Fibroblast of gingiva (primary cell): ENCODE measurements around the gene GFRA1.

Source experiments
- DNase-seq: peaks from one replicate; pipeline ENCODE4 v3.0.0-alpha.2; 2011; ENCODE audit warnings: low read depth

Gene GFRA1

DNA sequence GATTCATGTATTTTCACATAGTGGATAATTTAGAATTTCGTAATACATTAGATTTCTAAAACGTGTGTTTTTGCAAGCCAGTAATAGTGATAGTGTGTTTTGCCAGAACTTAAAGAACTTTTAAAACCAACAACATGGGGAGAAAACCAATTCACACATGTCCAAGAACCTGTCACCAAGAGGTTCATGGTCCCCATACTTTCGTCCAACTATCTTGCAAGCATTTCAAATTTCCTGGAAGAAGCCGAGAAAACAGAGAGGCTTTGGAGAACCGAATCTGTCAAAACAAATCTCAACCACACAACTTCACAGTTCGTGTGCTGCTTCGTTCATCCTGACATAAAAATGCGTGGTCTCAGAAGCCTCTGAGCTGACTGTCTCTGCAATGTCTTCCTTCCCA lies 31.9 kb downstream of the GFRA1 start:
- DNase-seq: no peak

DNA sequence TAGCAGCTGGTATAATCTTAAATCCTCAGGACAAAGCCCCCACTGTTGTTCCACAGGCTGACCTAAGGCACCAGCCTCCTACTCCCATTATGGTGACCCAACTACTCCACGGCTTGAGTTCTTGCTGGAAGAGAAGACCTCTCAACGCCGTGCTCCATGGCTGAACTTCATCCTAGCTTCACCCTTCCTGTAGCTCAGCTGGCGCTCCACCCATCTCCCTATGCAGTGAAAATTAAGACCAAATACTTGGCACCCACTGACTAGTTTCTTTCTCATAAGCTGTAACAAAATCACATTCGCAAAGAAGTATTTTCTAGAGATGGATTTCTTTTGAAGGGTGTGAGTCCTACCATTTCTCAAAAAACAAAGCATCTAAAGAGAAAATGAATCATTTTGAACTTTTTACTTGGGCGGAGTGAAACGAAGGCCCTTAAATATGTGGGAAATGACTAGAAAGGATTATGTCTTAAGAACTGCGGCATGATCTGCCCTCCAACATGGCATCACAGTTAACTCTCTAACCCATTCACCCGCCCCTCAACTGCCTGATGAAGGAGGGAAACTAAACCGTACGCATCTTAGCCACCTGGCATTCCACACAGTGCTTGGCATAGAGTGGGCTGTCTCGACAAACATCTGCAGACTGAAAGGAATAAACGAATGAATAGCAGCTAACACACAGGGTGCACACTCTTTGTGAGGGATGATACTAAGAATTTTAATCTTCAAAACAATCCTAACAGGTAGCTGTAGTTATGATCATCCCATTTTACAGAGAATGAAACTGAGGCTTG lies 32.7 kb downstream of the GFRA1 start:
- DNase-seq: no peak

DNA sequence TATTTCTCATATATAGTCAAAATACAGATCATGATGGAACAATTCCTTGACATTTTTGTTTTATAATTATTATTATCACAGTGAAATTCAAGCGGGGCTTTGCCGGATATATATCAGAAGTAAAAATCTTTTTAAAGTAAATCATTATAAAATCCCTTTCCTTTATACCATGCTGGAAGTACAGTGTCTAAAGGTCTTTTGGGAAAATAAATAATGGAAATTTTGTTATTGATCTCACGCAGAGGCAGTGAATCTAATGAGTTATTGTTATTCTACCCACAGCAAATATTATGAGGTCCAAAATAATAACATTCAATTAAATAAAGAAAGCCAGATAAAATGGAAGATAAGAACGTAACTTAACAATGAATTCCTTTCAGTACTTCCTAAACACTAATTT lies 33.8 kb downstream of the GFRA1 start:
- DNase-seq: no peak

DNA sequence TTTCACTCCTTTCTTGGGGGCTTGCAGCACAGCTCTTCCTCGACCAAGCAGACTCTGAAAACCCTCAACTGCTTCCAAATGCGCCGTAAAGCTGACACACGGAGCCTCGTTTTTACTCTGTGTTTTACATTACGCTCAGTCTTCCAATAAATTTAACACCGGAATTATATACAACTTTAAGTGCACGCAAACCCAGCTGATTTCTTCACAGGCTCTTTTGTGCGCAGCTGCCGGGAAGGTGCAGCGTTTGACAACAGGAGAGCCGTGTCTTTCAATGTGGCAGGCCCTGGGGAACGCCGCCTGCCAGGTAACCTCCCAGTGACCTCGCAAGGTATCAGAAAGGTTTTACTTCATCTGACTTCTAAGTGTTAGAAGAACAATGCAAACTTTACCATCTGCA lies 35.0 kb downstream of the GFRA1 start:
- no peak for DNase-seq

DNA sequence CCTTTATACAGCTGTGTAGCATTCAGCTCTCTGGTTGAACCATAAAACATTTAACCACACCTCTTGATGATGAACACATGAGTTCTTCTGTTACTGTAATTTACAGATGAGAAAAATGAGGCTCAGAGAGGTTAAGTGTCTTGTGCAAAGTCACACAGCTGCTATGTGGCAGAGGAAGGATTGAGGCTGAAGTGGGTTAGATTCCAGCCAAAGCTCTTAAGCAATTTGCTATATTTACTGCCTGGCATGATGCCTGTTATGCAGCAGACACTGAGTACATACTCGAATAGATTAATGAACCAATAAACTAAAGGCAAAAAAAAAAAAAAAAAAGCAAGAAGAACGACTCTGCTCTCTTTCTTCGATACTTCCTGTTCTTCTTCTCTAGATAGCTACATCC lies 35.7 kb downstream of the GFRA1 start:
- DNase-seq: no peak

DNA sequence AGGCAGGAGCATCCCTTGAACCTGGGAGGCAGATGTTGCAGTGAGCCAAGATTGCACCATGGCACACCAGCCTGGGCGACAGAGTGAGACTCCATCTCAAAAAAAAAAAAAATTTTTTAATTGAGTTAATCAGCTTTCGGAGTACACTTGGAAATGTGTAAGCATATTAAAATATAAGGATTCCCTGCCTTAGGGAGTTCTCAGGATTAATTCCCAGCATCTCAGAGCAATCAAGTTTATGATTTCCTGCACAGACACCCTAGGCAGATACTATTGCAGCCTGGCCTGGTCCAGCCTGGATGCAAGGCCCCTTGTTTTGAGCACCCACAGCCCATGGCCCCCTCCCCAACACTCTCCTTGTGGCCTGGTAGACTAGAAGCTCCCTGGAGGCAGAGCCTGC lies 39.8 kb downstream of the GFRA1 start:
- DNase-seq: no peak

DNA sequence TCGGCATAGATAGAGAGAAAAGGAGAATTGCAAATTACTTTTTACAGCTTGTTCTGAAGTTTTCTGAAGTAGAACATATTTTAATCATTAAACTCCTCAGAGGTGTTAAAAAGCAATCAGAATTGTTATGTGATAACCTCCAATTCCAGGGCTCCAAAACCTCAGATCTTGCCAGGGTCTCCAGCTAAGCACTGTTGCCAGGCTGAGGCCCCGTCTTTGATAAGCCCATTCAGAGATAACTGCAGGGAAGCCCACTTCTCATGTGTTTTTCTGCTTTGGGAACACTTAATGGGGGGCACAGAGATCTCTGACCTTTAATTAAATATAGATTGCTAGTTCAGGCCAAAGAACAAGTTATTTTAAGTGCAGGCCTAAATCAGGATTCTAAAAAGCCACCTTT lies 40.4 kb downstream of the GFRA1 start:
- no peak for DNase-seq

DNA sequence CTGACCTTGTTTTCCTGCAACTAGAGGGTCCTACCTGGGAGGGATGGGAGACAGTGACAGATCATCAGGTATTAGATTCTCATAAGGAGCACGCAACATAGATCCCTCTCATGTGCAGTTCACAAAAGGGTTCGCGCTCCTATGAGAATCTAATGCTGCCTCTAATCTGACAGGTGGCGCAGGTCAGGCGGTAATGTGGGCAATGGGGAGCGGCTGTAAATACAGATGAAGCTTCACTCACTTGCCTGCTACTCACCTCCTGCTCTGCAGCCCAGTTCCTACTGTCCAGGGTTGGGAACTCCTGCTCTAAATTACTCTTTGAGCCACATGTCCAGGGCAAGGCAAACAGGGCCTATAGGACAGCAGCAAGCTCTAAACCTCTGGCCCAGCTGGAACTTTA lies 46.2 kb downstream of the GFRA1 start:
- DNase-seq: no peak

DNA sequence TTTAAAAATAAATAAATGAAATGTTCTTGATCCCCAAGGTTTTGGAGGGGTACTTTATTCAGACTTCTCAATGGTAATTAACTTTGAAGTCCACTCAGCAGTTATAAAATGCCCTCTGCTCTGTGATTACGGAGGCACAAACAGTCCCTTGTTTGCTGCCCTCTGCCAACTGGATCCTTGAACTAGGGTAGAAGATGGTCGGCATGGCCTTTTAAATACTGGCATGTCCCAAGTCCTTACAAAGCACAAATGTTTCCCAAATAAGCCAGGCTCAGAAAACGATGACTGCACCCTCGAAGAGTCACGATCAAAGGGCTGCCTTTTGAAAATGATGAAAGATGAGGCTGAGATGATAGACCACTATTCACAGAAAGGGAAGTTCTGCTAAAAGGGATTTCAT lies 47.0 kb downstream of the GFRA1 start:
- DNase-seq: no peak

DNA sequence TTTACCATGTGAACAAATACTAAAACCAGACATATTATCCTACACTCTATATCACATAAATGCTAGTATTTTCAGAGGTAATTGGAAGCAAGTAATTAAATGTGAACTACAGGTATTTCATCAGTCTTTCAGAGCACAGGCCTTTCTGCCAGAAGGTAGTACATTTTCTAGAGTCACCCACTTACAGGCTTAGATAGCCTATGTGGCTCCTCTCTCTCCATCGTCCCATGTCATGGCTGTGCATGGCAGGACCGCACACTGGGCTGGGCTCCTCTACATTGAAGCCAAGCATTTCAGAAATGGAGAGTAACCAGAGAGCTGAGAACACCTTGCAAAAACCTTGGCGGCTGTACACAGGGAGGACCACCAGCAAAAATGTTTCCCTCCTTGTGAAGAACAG lies 49.7 kb downstream of the GFRA1 start:
- no peak for DNase-seq

DNA sequence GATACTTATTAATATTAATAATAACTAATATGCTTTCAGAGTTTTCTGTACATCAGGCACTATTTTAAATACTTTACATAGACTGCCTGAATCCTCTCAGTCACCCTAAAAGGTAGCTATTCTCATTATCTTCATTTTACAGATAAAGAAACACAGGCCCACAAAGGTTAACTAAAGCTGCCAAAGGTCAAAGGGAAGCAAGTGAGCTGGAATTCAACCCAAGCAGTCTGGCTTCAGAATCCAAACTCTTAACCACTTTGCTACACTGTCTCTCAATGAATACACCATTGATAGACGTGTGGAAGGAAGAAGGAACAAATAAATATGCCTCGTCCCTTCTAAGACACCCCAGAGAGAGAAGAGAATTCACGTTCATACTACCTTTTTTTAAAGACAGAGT lies 52.0 kb downstream of the GFRA1 start:
- DNase-seq: no peak

DNA sequence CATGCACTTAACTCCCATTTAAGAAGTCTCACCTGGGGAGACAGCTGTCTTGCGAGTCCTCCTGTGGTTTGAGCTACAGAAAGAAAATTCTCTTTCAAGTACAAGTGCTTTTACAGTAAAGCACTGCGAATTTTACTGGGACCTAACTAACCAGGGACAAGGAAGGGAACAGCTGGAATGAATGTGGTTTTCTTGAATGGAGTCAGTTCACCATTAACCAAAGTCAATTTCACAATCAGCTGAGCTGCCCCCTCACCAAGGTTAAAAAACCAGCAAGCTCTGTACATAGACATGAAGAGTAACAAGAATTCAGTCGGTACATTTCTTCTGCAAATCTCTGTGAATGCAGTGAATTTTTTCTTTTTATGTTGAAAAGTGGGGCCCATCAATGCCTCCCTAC lies 56.3 kb downstream of the GFRA1 start:
- DNase-seq: no peak

DNA sequence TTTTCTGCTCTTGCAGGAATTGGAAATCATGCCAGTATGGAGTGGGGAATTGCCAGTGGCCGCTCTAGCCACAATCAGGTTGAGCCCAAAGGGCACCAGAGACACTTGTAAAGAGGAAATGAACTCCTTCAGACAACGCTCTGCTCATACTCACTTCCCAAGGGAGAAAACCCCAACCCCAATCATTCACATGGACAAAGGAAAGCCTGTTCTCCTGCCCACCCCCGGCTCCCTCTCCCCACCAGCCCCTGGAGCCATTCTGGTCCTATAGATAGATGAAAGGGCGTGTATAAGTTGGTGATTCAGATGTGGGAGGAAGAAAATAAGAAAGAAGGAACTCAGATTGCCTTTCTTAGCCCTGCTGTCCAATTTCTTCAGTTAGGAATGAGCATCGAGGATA lies 57.4 kb downstream of the GFRA1 start:
- DNase-seq: no peak

DNA sequence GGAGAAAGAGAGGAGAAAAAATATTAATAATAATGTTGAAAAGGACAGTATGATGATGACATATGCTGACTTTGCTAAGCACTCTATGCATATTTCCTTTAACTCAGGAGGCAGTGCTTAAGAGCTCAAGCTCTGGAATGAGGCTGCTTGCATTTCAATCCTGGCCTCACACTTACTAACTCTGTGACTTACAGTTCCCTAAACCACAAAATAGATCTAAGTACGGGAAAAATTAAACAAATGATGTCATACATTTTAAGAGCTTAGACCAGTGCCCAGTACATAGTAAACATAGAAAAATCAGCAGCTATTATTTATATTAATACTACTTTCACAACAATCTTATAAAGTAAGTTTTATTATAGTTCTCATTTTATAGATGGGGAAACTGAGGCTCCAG lies 61.3 kb downstream of the GFRA1 start:
- DNase-seq: peak; percentile 6

DNA sequence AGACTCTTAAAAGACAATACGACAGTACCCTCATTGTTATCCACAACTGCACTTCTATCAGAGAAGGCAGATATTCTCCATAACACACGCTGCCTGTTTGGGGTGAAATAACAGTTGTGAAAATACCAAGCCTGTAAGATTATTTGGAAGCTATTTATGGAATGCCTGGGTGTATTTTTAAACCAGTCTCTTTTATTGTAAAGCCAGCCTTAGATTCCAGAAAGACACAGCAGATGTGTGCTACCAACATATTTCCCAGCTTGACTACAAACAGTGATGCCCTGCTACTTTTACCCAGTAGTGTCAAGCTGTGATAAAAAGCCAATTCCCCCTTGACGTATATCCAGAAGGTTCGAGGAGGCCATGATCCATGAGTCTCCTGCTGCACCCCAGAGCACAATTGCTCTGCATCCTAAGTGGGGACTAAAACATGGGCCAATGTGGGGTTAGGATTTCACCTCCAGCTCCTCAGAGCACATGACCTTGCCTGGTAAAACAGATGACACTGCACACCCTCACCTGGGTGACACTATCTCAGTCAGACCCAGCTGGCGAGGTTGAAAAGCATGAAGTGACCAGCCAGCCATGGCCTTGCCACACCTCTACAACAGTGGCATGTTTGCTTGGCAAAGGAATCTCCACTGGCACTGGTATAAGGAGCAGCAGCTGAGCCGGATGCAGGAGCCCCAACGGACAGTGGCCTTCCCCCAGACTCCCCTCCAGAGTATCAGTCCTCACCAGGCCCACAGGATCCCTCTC lies 62.2 kb downstream of the GFRA1 start:
- DNase-seq: no peak

DNA sequence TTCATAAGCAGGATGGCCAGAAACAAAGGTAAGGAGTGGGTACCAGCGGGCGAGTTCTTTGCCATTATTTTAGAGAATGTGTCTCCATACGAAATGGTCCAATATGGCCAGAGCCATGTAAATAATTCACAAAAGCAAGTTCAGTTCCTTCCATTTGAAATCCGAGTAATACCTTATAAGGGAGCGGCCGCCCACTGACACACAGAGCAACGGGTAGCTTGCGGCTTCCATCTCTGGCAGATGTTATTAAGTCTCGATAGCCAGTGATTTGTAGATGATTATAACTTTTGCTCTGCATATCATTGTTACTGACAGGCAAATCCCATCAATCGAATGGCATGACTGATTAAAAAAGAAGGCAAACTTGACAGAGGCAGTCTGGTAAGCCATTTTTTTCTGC lies 63.2 kb downstream of the GFRA1 start:
- DNase-seq: no peak

DNA sequence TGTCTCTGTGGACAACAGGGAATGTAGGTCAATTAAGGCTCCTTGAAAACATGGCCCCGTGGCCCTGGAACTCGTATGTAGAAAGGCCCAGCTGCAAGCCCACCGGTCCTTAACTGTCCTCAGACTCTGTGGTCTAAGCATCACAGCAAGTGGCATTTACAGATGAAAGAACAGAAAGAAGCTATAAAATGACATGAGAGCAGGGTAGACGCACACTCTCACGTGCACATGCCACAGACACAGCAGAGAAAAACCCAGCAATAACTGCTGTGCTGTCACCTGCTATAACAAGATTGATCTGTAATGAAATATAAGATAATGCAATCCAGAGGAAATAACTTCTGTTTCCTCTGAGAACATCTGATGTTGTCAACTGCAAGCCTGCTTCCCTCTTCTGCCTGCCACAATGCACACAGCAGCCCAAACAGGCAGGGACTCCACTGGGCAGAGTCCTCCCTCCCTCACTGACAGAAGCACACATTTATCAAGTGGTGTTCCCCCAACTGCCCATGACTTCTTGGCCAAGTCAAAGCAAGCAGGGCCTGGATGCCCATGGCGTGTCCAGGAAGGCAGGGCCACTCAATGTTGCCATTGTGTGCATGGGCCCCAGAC lies 63.9 kb downstream of the GFRA1 start:
- no peak for DNase-seq

DNA sequence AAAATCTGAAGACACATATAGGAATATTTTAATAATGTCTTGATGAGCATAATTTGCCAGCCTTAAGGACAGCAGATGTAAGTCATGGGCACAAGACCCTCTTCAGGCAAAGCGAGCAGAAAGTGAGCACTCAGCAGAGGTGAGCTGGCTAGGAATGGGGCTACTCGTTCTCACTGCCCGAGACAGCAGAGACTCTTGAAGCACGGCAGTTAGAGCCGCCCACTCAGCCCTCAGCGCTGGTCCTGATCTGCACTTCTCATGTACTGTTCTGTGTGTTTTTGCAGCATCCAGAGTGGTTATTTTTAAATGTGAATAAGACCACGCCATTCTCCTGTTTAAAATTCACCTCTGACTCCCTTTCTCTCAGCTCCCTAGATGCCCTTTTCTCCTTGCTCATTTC lies 65.3 kb downstream of the GFRA1 start:
- no peak for DNase-seq

DNA sequence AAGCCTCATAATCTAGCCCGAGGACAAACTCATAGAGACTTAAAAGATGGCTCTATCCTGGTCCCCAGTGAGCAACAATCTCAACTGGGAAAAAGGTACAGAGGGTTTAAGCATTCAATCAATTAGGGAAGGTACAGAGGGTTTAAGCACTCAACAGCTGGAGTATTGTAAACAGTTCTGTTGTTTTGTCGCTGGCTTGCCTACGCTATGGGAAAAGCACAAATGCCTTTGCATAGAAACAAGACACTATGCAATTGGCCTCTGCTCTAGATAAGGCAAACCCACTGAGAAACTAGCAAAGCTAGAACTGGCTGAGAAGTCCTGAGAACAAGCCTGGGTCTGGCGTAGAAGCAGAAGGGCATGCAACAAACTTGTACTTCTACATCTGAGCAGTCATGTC lies 69.3 kb downstream of the GFRA1 start:
- DNase-seq: no peak

DNA sequence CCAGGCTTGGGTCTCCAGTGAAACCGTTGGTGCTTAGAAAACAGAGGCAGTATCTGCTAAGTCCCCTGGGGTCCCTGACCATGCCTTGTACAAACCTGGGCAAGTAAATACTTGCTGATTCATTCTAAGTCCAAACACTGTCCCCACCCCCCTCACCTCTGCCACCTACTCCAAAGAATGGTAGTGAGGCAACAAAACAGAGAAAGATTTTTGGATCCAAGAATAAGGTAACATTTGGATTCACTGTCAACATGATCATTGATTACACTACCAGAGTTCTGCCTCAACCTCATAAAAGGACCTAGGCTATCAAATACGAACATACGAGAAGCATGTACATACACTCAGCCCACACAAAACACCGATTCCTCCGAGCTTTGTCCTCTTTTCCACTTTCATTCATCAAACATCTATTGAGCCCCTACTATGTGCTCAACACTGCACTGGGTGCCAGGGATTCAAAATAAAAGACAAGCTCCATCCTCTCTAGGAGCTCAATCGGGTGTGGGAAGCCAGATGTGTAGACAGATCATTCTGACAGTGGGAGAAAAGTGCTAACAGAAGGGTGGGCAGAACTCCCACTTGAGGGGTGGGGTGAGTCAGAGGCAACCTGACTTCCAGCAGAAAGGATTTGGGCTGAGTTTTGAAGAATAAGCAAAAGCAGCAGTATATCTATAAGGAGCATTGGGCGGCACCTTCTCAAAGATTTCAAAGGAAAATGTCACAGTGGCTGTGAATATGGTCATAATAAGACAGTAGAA lies 71.2 kb downstream of the GFRA1 start:
- no peak for DNase-seq

DNA sequence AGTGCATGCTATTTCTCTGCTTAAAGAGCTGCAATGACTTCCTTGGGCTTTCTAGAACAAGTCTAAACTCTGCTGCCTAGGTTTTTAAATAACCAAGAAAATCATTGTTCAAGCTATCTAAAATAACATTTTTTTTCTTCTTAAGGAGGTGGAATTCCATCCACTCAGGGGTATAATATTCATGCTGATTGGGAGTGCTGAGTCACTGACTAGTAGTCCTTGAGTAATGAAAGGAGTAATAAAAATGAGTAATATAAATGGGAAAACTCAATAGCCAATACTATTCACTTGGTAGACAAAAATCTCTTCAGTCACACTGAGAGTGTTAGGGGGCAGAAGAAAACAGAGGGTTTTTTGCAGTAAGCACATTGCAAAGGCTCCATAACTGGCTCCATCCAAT lies 72.0 kb downstream of the GFRA1 start:
- DNase-seq: no peak

DNA sequence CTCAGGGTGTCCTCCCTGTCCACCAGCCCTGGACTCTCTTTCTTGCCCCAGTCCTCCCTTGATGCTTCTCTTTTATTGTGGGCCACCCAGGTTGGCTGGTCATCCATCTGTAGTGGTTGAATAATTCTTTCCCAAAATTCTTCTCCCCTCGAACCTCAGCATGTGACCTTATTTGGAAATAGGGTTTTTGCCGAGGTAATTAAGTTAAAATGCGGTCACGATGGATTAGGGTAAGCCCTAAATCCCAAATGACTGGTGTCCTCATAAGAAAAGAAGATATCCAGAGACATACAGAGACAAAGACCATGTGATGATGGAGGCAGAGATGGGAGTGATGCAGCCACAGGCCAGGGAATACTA lies 74.3 kb downstream of the GFRA1 start:
- DNase-seq: no peak
